OCI-LY1 (cell line): ENCODE results near the gene SCLT1.

ENCODE experiments used
- CTCF ChIP-seq: fragments of 200-600 bp; sonication (generic), shearing (Covaris generic); IDR thresholded peaks from 2 replicates; pipeline ENCODE4 v1.5.1; 2017; ENCODE audit warnings: mild to moderate bottlenecking, antibody characterized with exemption, low read length, moderate library complexity, mixed read lengths
- EZH2 ChIP-seq: fragments of 200-600 bp; sonication (generic), shearing (Covaris generic); IDR thresholded peaks from 2 replicates; pipeline ENCODE4 v1.8.0; 2017; ENCODE audit warnings: borderline replicate concordance, mixed run types, mild to moderate bottlenecking, antibody characterized with exemption, low read length, moderate library complexity, mixed read lengths

GRCh38 chr4:128871948-128872347, 221.4 kb downstream of the SCLT1 start:
- TF ChIP-seq CTCF (no peak), EZH2 (no peak)
